Glomerular endothelial cell (primary cell): Measurements from ENCODE around the gene SLC35B4. TPM values are rescaled to one million over a fixed set of nuclear protein-coding genes. Genes with fewer than 3 reads are reported as not detected.

Source experiments
- total RNA-seq: library from RNA; depleted of rRNA; stranded (reverse); fragments of >200 nt; gene quantifications from 2 replicates; pipeline ENCODE4 v1.2.3, GENCODE V29; 2015

The SLC35B4 gene
- total RNA-seq, 1 donor from 2014 or later = 12.5 TPM

Other genes with a start within 250 kb of the SLC35B4 start
- gene LRGUK, start 189.6 kb downstream of the SLC35B4 start, total RNA-seq = 0.18 and 0.34 TPM in 2 replicates
- gene AKR1B1, start 142.2 kb upstream of the SLC35B4 start, total RNA-seq = 68.5 and 97.4 TPM in 2 replicates
- gene AKR1B10, start 210.6 kb upstream of the SLC35B4 start, total RNA-seq = not detected in 2 replicates
- not detected in 2 replicates for gene AKR1B15, start 232.2 kb upstream of the SLC35B4 start, total RNA-seq